CD4-positive, alpha-beta T cell treated with Interferon alpha-2 for 1 hour (primary cell): ENCODE data around the gene ATRIP.

ENCODE experiments used
- DNase-seq, 2 donors: peaks; one replicate each; pipeline ENCODE4 v3.0.0-alpha.2; 2020 to 2022

The ATRIP gene

DNA sequence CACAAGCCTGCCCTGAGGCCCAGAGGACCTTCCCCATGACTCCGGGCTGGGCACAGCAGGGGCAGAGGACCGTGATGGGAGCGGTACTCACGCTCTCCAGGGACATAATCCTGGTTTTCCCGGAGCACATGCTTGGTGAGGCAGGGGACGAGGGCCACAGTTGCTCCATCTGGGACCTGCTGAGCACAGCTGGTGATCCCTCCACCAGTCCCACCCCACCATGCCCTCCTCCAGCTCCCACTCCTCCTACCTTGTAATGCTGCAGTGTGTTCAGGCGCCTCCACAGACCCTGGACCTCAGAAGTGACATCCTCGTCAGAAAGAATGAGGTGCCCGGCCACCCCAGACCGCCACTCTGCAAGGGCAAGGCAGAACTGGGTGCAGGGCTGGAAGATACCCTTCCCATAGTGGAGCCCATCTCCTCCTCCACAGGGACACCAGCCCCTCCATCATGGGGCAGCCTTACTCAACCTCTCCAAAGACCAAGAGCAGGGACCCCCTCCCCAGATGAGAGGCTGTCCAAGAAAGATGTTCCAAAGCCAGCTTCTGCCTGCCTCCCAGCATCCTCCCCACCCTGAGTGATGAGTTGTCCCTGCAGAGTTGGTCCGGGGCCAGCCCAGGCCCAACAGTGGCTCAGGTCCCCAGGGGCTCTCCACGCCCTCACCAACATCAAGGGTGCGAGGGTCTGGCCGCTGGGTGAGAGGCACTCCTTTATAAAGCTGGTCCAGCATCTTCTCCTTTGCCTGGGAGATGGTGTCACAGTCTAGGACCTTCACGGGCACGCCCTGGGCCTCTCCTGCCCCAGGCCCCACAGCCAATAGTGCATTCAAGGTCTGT is 36.1 kb upstream of the ATRIP start:
- no peak for DNase-seq

DNA sequence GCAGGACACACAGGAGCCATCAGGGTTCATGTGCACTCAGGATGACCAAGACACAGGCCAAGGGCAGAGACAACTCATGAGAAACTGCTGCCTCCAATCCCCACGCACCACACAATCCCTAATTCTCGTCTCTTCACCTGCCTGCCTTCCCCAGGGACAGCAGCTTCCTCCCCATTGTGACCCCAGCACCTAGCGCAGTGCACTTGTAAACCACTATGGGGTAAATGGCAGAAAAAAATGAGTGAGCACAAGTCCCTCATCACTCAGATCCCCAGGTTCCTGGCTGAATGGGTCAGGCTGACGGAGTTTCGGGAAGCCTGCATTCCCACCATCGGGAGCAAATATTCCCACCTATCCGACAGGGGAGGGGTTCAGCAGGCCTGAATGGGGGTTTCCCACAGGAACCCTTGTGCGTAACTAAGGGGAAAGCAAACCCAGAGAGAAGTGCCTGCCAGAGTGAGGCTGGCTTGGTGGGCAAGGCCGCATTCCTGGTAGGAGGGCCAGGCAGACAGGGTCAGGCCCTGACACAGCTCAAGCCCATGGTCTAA is 35.4 kb upstream of the ATRIP start:
- DNase-seq = no peak

DNA sequence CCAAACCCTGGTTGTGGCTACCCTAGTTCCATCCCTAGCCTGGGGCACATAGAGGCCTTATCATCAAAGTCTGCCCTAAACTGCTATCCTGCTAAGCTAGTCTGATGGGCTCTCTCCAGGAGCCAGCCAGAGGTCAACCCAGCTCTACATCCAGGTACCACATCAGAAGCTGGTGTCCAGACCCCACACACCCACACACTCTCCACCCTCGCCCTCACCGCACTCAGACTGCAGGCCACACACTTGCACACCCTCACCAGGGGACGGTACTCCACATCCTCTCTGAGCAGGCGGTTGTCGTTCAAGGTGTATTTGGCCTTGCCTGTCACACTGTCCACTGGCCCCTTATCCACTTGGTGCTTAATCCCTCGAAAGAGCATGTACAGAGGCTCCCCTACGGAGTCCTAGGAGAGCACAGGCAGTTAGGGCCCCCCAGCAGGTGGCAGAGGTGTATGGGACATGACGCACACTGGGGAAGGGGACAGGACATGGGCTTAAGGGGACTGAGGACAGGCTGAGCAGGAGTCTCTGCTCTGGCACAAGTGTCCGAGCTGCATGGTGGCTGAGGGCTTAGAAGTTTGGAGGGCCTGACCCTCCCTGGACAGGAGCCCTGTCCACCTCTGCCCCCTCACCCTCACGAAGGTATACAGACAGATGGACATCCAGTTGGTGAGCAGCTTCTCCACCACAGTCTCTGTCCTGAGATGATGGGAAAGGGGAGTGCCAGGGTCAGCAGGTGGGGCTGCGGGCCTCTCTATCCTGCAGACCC is 34.7 kb upstream of the ATRIP start:
- DNase-seq = no peak

DNA sequence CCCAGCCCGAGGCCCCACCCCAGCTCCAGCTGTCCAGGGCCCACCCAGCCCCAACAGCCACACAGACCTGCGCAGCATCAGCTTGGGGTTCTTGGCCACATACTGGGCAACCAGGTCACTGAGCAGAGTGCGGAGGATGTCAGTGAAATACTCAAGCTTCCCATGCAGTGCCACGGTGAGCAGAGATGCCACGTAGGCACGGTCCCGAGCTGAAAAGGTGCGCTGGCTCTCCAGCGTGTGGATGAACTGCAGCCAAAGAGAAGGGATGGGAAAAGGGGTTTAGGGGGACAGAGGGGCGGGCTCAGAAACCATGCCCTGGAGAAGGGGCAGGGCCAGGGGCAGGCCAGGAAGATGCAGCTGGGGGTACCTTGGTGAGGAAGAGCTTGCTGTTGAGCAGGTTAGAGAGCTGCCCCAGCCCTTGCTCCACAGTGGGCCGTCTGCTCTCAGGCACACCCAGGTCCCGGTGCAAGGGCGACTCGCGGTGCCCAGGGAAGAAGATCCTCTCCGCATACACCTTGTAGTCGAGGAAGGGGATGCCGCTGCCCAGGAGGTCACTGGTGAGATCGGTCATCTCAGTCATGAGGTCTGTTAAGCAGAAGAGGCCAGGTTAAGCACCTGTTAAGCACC is 34.0 kb upstream of the ATRIP start:
- DNase-seq = no peak

DNA sequence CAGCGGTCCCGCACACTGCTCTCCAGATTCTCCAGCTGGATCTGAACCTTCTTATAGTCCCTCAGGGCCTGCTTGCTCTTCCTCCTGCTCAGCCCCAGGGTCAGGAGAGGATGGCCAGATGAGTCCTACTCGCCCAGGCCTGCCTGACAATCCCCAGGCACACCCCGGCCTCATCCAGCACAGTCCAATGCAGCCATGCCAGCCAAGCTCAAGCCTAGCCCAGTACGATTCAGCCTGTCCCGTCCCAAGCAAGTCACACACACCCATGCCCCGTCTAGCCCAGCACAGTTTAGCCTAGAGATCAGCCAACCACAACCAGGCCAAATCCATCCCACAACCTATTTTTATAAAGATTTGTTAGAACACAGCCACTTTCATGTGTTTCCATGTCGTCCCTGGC is 33.5 kb upstream of the ATRIP start:
- DNase-seq = no peak

DNA sequence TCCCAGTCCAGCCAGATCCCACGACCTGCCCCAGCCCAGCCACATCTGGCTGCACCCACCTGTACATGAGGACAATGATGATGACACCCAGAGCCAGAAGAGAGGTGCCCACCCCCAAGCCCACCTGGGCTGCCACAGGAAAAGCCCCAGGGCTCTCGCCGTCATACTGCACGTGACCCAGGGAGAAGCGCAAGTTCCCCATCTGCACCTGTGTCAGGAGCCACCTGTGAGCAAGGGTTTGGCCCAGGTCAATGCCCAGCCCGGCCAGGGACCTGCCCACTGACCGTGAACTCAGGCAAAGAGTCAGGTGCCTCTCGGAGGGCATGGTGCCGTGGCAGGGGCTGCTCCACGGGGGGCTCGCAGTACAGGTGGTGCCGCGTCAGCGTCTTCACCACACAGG is 32.9 kb upstream of the ATRIP start:
- DNase-seq = no peak

DNA sequence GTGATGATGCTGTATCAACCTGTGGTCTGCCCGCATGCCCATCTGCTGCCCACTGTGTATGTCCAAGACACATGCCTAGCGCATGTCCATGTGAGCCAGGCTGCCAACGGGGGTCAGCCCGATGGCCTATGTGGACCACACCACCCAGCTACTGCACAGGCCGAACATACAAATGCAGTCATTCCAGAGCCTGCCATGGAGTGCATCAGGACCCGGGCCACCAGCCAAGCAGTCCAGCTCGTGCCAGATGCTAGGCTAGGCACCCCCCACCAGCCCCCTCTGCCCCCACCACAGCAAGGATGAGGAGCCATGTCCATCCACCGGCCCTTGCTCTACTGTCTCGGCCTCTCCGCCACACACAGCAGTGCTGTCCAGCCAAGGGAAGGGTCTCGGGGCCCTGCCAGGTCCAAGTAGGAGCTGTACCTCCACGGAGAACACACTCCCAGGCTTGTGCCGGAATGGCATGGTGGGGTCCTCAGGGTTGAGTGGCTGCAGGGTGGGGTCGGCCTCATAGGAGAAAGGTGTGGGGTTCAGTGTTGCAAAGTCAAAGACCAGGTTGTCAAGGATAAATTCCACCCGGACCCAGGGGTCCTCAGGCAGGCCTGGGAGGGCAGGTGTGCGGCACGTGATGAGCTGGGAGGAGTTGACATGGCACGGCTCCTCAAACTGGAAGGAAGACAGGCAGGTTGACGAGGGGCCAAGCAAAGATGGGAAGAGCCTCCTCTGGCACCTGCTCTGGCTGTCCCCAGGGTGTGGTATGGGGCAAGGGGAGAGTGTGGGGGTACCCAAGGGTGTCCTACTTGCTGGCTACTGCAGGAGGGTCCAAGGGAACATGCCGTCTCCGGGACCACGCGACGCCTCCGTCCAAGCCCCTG is 31.9 kb upstream of the ATRIP start:
- no peak for DNase-seq

DNA sequence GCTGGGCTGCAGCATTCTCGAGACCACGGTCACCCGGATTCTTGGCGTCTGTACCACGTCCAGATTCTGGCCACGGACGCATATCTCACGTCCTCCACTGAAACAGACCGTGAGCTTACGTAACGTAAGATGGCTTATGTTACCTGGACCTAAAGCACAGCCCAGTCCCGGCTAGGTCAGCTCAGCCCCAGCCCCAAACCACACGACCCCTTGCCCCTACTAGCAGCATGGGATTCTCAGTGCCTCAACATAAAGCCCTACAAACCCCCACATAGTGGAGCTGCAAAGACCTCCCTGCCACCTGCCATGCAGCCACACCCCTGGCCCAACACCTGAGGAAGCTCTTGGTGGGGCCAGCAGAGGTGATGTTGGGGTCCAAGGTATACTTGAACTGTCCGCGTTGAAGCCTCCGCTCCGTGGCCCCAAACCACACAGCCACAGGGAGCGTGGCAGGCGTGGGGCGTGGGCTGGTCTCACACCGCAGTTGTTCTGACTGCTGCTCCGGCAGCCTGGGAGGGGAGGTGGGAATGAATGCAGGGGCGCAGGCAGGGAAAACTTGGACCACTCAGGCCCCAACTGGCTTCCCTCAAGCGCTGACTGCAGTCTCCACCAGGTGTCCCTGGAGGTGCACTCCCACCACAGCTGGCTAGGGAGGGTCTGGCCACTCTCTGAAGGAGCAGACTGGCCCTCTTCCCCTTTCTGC is 31.1 kb upstream of the ATRIP start:
- DNase-seq = no peak

DNA sequence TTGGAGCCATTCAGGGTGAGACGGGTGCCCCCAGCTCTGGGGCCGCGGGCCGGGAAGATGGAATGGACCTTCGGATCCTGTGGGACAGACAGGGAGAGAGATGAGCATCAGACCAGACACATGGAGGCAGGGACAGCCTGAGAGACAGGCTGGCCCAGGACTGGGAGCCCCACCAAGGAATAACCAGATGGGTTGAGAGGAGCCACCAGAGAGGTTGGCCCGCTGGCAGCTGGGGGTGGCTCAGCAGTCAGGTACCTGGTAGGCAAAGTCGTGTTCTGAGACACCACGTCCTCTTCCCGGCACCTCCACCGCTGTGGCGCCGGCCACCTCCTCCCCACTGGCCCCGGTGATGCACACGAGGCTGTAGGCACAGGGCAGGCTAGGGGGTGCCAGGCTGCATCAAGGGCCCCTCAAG is 30.4 kb upstream of the ATRIP start:
- DNase-seq = no peak

DNA sequence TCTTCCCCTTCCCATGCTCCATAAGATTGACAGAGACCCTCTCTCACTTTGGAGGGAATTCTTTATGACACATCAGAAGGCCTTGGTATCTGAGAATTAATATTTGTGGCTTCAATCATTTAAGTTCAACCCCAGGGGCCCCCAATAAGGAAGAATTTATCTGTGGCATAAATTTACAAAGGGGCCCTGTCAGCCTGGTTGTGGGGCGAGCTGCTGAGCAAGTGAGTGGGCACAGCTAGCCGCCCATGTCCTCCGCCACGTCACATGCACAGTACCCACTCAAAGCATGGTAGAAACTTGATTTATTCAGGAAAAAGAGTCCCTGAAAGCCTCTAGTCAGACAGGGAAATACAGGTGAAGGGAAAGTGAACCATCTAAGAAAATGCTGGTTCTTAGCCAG is 30.0 kb upstream of the ATRIP start:
- DNase-seq = no peak

DNA sequence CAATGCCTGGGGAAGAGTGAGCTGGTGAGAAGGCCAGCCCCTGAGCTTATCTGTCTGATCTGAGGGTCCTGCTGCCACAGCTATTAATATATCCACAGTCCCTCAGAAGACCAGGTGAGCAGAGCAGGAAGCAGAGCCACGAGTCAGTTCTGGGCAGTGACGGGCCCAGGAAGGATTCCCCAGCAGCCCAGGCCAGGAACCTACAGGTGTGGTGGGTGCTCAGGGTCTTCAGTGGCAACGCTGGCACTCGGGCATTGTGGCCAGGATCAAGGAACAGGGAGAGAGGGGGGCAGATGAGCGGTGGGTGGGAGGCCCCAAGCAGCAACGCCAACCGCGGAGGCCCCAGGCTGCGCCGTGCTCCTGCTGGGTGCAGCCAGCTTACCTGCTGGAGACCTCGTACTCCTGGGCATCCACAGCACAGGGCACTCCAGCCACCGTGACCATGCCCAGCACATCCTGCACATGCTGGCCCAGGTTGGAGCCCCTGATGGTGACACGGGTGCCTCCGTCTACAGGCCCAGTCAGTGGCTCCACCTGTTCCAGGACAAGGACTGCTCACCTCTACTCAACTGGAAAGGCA is 28.9 kb upstream of the ATRIP start:
- DNase-seq = no peak

DNA sequence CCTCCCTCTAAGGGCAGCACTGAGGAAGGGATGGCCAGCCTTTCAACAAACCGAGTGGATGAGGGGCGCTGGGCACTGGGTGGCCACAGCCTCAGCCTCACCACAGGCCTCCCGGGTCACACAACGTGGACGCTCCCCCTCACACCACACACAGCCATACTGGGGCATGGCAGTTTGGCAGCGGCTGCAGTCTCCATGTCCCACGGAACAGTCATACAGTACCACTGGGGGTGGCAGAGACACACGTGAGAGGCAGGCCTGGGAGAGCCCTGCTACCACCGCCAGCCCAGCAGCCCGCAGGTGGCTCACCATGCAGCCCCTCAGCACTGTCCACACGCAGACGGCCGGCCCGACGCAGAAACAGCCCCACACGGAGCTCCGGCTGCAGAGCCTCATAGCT is 28.4 kb upstream of the ATRIP start:
- DNase-seq = no peak

DNA sequence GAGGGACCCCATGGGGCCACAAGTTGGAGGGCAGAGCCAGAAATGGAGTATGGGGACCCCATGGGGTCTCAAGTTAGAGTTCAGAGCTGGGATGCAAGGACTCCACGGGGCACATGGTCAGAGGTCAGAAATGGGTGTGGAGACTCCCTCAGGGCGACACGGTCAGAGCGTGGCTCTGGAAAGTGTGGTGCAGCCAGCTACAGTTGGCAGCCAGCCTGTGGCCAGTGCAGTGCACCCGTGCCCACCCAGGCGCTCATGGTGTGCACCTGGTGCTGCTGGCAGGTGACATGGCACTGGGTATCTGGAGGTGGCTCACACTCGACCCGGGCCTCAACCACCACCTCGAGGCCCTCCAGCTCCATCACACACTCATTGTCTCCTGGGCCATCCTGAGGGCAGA is 27.9 kb upstream of the ATRIP start:
- DNase-seq = no peak

DNA sequence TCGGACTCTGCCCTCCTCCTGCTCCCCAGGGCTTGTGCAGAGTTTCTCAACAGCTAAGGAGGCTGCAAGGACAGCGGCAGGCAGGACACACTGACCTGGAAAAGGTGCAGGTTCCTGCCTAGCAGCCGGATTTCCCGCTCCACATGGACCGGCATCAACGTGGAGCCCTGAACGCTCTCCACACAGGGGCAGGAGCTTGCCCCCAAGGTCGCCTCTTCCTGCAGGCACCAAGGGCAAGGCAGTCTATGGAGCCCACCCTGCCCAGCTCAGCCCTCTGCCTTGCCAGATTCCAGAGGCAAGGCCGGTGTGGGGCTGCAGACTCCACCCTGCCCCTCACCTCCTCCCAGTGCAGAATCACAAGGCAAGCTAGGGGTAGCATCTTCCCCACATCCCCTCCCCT is 27.4 kb upstream of the ATRIP start:
- no peak for DNase-seq

DNA sequence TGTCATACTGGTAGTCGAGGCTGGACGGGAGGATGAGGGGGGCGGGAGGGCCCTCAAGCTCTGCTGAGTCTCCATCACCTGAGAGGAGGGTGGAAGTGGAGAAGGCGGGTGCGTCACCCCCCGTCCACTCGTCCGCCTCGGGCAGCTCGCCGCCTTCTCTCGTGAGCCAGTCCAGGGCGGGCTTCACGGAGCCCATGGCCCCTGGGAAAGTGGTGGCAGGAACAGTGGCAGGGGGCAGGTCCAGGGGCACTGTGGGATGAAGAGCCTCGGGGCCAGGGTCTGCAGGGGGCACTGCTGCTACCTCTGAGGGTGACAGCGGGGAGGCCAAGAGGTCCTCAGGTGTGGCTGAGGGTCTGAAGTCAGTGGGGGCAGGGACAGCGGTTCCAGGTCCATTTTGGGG is 26.9 kb upstream of the ATRIP start:
- DNase-seq = no peak

DNA sequence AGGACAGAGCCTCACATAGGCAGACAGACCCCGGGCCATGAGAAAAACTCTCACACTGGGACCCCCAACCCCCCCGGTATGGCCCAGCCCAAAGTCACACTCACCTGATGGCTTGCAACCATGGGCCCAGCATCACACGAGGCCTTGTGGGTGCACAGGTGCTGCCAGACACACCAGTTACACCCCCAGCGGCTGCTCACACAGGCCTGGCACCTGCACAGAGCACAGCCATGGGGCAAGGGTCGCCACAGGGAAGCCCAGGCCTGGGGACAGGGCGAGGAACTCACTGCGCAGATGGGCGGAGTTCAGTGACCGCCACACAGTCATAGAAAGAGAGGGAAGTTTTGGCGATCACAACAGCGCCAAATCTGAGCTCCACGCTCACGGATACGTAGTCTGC is 26.0 kb upstream of the ATRIP start:
- no peak for DNase-seq

DNA sequence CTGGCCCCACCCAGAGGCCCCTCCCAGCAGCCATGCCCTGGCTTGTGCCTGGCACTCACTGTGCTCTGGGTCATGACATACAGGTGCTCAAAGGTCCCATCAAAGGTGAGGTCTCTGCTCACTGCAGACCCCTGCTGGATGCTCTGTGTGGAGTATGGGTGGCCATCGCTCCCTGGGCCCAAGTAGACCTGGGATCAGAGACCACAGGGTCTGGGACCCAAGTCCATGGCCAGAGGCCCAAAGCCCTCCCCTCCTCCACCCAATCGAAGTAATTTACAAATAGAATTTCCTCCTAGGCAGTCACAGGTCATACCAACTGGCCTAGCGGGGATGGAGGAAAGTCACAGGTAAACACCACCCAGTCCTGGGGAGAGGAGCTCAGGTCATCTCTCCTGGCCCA is 24.3 kb upstream of the ATRIP start:
- no peak for DNase-seq

DNA sequence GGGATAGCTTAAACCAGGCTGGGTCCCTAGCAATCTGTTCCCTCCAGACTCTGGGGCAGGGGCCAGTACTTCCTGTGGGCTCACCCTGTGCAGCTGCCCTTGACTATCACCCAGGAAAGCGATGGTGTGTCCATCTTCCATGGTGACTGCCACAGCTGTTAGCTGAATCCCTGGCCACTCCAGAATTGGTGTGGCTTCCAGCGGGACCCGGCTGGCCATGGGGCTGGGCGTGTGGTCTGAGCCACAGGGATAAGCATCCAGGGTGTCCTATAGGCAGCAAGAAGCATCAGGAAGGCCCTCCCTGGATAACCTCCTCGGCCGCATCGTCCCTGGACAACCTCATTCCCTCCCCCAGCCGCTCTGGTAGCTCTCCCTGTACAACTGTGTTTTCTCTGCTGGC is 23.9 kb upstream of the ATRIP start:
- DNase-seq = no peak

DNA sequence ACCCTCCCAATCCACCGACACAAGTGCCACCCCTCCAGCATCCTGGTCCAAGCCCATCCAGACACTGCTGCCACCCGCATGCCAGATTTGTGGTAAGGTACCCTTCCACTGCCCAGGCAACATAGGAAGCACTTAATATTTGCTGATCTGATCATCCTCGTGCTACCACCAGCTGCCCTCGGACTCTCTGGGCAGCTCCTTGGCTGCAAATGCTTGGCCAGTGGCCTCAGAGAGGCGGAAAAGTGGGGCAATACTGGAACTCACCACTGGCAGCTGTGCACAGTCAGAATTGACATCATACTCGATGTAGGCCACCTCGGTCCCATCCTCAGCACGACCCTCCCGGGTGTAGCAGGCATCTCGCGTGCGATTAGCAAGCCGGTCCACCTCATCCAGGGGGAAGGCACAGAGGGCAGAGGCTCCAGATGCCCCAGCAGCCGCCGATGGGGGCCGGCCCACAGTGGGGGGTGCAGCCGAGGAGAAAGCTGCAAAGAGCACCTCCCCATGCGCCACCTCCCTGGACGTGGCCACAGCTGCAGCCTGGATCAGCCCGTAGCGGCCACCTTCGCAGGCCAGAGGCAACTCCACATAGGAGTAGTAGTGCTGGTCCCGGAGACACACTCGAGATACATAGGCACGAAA is 23.2 kb upstream of the ATRIP start:
- DNase-seq = no peak

DNA sequence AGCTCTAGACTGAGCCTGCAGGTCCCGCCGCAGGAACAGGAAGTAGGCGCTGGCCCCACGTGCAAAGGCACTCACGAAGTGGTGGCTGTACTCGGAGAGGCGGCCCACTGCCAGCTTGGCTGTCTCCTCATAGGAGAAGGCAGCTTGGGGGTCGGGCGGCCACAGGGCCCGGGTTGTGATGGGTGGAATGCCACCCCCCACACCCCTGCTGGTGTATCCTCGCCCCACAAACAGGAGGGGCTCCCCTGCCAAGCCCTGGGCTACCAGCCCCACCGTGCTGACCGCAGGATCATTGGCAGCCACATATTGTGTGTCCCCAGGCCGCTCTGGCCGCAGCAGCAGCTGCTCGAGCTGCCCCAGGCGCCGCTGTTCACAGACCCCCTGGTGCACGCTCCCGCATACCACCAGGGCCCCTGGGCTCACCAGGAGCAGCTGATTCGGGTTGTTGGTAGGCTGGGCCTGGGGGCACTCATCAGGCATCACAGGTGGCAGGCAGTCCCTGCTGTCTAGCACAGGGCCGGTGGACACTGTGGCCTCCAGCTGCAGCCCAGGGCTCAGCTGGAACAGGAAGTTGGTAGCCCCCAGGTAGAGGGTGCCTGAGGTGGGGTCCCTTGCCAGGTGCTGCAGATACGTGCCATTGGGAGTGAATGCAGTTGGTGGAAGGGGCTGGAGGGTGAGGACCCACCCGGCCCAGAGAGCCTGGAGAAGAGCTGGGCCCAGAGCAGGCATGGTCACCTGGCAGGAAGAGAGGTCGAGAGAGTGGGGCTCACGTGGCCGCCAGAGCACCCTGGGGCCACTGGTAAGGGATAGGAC is 22.4 kb upstream of the ATRIP start:
- DNase-seq = no peak
